B cell (primary cell): ENCODE measurements around the gene ENO3. TPM values are rescaled to one million over a fixed set of nuclear protein-coding genes. Genes with fewer than 3 reads are reported as not detected.

Source experiments
- ATAC-seq: fragments of 200-7000 bp; cut with Tn5 transposase; one replicate; pipeline ENCODE4 v1.10.0; 2021; ENCODE audit warnings: low read depth, mild to moderate bottlenecking, moderate number of reproducible peaks, moderate library complexity
- CTCF ChIA-PET: fragments of 350-600 bp; sonication (Branson Sonifier 250); formaldehyde crosslinking; loops from one replicate; lab custom pipeline; 2021; ENCODE audit warnings: antibody characterized with exemption, inconsistent platforms; lab: Charles Lee
- POLR2A ChIA-PET: fragments of 350-600 bp; sonication (Branson Sonifier 250); formaldehyde crosslinking; loops from one replicate; lab custom pipeline; 2021; ENCODE audit warnings: antibody characterized with exemption; lab: Charles Lee
- DNase-seq: peaks from one replicate; pipeline ENCODE4 v3.0.0; 2013
- H2AFZ ChIP-seq: 2 replicates; pipeline ENCODE4 v1.6.1; 2012; ENCODE audit warnings: mild to moderate bottlenecking, low read depth, low read length; ENCODE audit not compliant: insufficient read depth, poor library complexity, severe bottlenecking
- H3K27ac ChIP-seq, 2 donors: 1 replicate in 1 of 2; 2 replicates in 1 of 2; pipeline ENCODE4 v1.5.1; 2012 to 2013; ENCODE audit warnings: low read length in 2 of 2, mild to moderate bottlenecking in 2 of 2, moderate library complexity in 1 of 2
- H3K27me3 ChIP-seq, 4 experiments: fragments of 200-600 bp in 1 of 4; sonication (generic) in 1 of 4; replicated peaks in 1 of 4; 1 replicate in 2 of 4; 2 replicates in 2 of 4; pipeline versions ENCODE4 v1.6.1 to v1.7.0; 2013 to 2016; ENCODE audit warnings: low read length in 3 of 4, mild to moderate bottlenecking in 2 of 4, mixed read lengths in 1 of 4, moderate library complexity in 1 of 4; ENCODE audit not compliant: insufficient read depth in 4 of 4, control insufficient read depth in 3 of 4; ENCODE audit errors: control extremely low read depth in 1 of 4
- H3K36me3 ChIP-seq, 2 experiments: replicated peaks in 1 of 2; 1 replicate in 1 of 2; 2 replicates in 1 of 2; pipeline versions ENCODE4 v1.6.1 to v1.7.1; 2013; ENCODE audit warnings: low read length in 1 of 2; ENCODE audit not compliant: insufficient read depth in 2 of 2, control insufficient read depth in 1 of 2; ENCODE audit errors: control extremely low read depth in 1 of 2, extremely low read depth in 1 of 2
- H3K4me1 ChIP-seq, 2 donors: fragments of 200-600 bp in 1 of 2; sonication (generic) in 1 of 2; 1 replicate in 1 of 2; 2 replicates in 1 of 2; pipeline versions ENCODE4 v1.5.1 to v1.6.1; 2013 to 2017; ENCODE audit warnings: low read length in 2 of 2; ENCODE audit not compliant: control insufficient read depth in 2 of 2, insufficient read depth in 2 of 2
- H3K4me2 ChIP-seq: replicated peaks from 2 replicates; pipeline ENCODE3; 2012; ENCODE audit warnings: mild to moderate bottlenecking, low read depth, low read length; ENCODE audit not compliant: poor library complexity, severe bottlenecking
- H3K4me3 ChIP-seq, 5 experiments: fragments of 200-600 bp in 1 of 5; sonication (generic) in 1 of 5; 1 replicate in 3 of 5; 2 replicates in 2 of 5; pipeline versions ENCODE4 v1.5.1 to v1.7.0; 2011 to 2016; ENCODE audit warnings: low read length in 4 of 5, mild to moderate bottlenecking in 4 of 5, low read depth in 2 of 5, control low read depth in 1 of 5, moderate library complexity in 1 of 5; ENCODE audit not compliant: insufficient read depth in 1 of 5; ENCODE audit errors: control extremely low read depth in 1 of 5, extremely low read depth in 1 of 5
- H3K79me2 ChIP-seq: fragments of 200-600 bp; sonication (generic); one replicate; pipeline ENCODE4 v1.6.0; 2016; ENCODE audit warnings: low read length; ENCODE audit not compliant: control insufficient read depth, insufficient read depth
- H3K9ac ChIP-seq: fragments of 200-600 bp; sonication (generic); 2 replicates; pipeline ENCODE4 v1.6.1; 2017; ENCODE audit warnings: mild to moderate bottlenecking, low read length, moderate library complexity
- H3K9me3 ChIP-seq, 3 donors: one replicate each; pipeline versions ENCODE4 v1.6.1 to v1.7.1; 2013; ENCODE audit warnings: low read length in 2 of 3; ENCODE audit not compliant: control insufficient read depth in 2 of 3, insufficient read depth in 1 of 3; ENCODE audit errors: control extremely low read depth in 1 of 3
- H4K20me1 ChIP-seq: 2 replicates; pipeline ENCODE4 v1.6.0; 2012; ENCODE audit warnings: mild to moderate bottlenecking, low read length; ENCODE audit not compliant: insufficient read depth, control insufficient read depth, poor library complexity, severe bottlenecking
- H3K27ac Mint-ChIP-seq: one replicate; pipeline ENCODE4 v1.8.0; 2021; ENCODE audit warnings: mixed read lengths
- H3K27me3 Mint-ChIP-seq: one replicate; pipeline ENCODE4 v1.8.0; 2021; ENCODE audit warnings: mixed read lengths
- H3K4me1 Mint-ChIP-seq: one replicate; pipeline ENCODE4 v1.8.0; 2021; ENCODE audit warnings: mixed read lengths
- H3K4me3 Mint-ChIP-seq: one replicate; pipeline ENCODE4 v1.8.0; 2021; ENCODE audit warnings: mixed read lengths
- H3K9me3 Mint-ChIP-seq: one replicate; pipeline ENCODE4 v1.8.0; 2022; ENCODE audit warnings: mixed read lengths; ENCODE audit not compliant: insufficient read depth
- EZH2 ChIP-seq: IDR thresholded peaks from 2 replicates; pipeline ENCODE4 v1.6.1; 2012; ENCODE audit warnings: borderline replicate concordance, low read depth, mild to moderate bottlenecking, moderate library complexity, low read length; ENCODE audit not compliant: insufficient read depth, poor library complexity, severe bottlenecking
- WGBS: methylation state at CpG from one replicate; pipeline ENCODE4 v1.1.5; 2013; ENCODE audit warnings: missing lambda C conversion rate; ENCODE audit not compliant: insufficient coverage; 5-methylcytosine and 5-hydroxymethylcytosine counted together
- intact Hi-C: fragments of 100-400 bp; cut with micrococcal nuclease; formaldehyde crosslinking; loops from one replicate; pipeline ENCODE4 v1.10.0; 2022
- polyA plus RNA-seq: library from polyadenylated mRNA; depleted of rRNA; stranded (reverse); fragments of >200 nt; gene quantifications from 2 replicates; pipeline ENCODE4 v1.2.3, GENCODE V29; 2012
- total RNA-seq, 2 donors: library from RNA; stranded (reverse); fragments of 120-200 nt in 1 of 2; gene quantifications; 1 replicate in 1 of 2; 2 replicates in 1 of 2; pipeline versions ENCODE4 v1.2.3 to v1.2.4, GENCODE V29; 2013 to 2022
- TF ChIP-seq, protein P1 (sequence below): fragments of 200-600 bp; IDR thresholded peaks from one replicate; pipeline ENCODE4 v1.8.0; 2022; ENCODE audit warnings: antibody characterized with exemption, mild to moderate bottlenecking

ENO3 gene
- total and polyA plus RNA-seq, 2 donors (not counting 1 experiment from before 2014, with no cell fraction given), result 34.8 to 50.1 TPM

DNA sequence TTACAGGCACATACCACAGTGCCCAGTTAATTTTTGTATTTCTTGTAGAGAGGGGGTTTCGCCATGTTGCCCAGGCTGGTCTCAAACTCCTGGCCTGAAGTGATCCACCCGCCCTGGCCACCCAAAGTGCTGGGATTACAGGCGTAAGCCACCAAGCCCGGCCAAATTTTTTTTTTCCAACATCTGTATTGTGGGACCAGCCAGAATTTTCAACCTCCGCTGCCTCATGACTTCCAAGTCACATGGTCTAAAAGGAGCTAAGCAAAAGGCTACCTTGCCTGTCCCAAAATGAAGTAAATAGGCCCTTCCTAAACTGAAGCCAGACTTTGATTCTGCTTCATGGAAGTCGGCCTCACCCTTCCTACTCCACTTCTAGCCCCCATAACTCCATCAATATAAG is 20.9 kb downstream of the ENO3 start:
- ChIA-PET POLR2A (no interaction called here), CTCF (interaction anchor here (0.9 to 1.4 kb wide), 4 partner anchors 13 to 90 kb away, joined by 3 to 4 read pairs (median 4); partner anchors contain the start of gene C17orf107)
- H3K9me3 ChIP-seq, result no peaks in the 10 kb centered on the region
- peaks cover 9 to 13% of the 10 kb centered on the region in 2 donors for H3K4me1 ChIP-seq
- Mint-ChIP-seq H3K4me1 (peaks cover 2% of the 10 kb centered on the region), H3K9me3 (no peaks in the 10 kb centered on the region), H3K27ac (no peak overlapping the region), H3K4me3 (no peak overlapping the region), H3K27me3 (no peaks in the 10 kb centered on the region)
- no peak overlapping the region for H3K4me3 ChIP-seq
- intact Hi-C loops, result no loop called here
- no peak overlapping the region for H2AFZ ChIP-seq
- H3K27me3 ChIP-seq, result no peaks in the 10 kb centered on the region
- TF ChIP-seq, protein P1, sequence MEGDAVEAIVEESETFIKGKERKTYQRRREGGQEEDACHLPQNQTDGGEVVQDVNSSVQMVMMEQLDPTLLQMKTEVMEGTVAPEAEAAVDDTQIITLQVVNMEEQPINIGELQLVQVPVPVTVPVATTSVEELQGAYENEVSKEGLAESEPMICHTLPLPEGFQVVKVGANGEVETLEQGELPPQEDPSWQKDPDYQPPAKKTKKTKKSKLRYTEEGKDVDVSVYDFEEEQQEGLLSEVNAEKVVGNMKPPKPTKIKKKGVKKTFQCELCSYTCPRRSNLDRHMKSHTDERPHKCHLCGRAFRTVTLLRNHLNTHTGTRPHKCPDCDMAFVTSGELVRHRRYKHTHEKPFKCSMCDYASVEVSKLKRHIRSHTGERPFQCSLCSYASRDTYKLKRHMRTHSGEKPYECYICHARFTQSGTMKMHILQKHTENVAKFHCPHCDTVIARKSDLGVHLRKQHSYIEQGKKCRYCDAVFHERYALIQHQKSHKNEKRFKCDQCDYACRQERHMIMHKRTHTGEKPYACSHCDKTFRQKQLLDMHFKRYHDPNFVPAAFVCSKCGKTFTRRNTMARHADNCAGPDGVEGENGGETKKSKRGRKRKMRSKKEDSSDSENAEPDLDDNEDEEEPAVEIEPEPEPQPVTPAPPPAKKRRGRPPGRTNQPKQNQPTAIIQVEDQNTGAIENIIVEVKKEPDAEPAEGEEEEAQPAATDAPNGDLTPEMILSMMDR, result no peak
- TF ChIP-seq EZH2, result no peak
- peaks cover 12% of the 10 kb centered on the region for H3K79me2 ChIP-seq
- WGBS, result 98% methylated on average over 5 of the region's 6 CpGs
- ATAC-seq, result no peak
- no peak for DNase-seq
- H3K4me2 ChIP-seq, result no peak overlapping the region
- peaks cover 0 to 43% of the 10 kb centered on the region in 2 experiments for H3K36me3 ChIP-seq
- no peaks in the 10 kb centered on the region for H4K20me1 ChIP-seq
- no peak overlapping the region for H3K27ac ChIP-seq
- H3K9ac ChIP-seq, result no peak overlapping the region

DNA sequence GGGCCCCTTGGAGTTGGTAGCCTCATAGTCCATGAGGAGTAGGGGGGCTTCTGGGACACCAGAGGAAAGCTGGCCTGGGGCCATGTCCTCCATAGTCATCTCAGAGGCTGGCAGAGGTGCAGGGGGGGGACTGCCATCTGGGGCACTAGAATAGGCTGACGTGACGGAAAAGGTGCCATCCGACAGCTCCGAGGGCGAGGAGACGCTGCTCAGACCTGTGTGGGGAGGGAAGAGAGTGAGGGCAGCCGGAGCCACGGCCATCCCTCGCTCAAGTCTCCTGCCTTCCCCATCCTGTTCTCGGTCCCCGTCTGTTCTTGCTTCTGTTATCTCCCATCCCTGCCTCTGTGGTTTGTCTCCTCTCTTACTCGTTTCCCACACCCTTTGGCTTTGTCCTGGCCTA is 21.4 kb downstream of the ENO3 start:
- peaks cover 0 to 48% of the 10 kb centered on the region in 2 experiments for H3K36me3 ChIP-seq
- peaks cover 14% of the 10 kb centered on the region for H3K79me2 ChIP-seq
- ChIA-PET POLR2A (no interaction called here), CTCF (interaction anchor here (0.9 to 1.4 kb wide), 2 partner anchors 14 to 90 kb away, joined by 3 to 4 read pairs; no protein-coding TSS in a partner anchor)
- DNase-seq (no peak), ATAC-seq (no peak)
- peaks cover 9 to 12% of the 10 kb centered on the region in 2 donors for H3K4me1 ChIP-seq
- no peak overlapping the region for H3K4me2 ChIP-seq
- no peaks in the 10 kb centered on the region for H3K9me3 ChIP-seq
- no peak overlapping the region for H3K4me3 ChIP-seq
- H3K4me1 Mint-ChIP-seq, result peaks cover 2% of the 10 kb centered on the region
- no peak overlapping the region for H3K4me3 Mint-ChIP-seq
- no peaks in the 10 kb centered on the region for H3K27me3 ChIP-seq
- H3K27ac Mint-ChIP-seq, result no peak overlapping the region
- H3K27me3 Mint-ChIP-seq, result no peaks in the 10 kb centered on the region
- 100% methylated on average over 7 of the region's 12 CpGs for WGBS
- no peaks in the 10 kb centered on the region for H4K20me1 ChIP-seq
- intact Hi-C loops, result no loop called here
- H3K27ac ChIP-seq, result no peak overlapping the region
- H2AFZ ChIP-seq, result no peak overlapping the region
- H3K9ac ChIP-seq, result no peak overlapping the region
- no peaks in the 10 kb centered on the region for H3K9me3 Mint-ChIP-seq
- TF ChIP-seq EZH2, result no peak
- TF ChIP-seq, protein P1, result no peak
